ENCODE data around the gene C22orf23. TPM values are rescaled to one million over a fixed set of nuclear protein-coding genes. Genes with fewer than 3 reads are reported as not detected.

Gene C22orf23
- total RNA-seq, 2 donors from 2014 or later, result not detected

- H3K4me3 ChIP-seq, result no peak overlapping the region
- H3K27ac ChIP-seq, result no peak overlapping the region
- TF ChIP-seq CTCF (IDR thresholded peaks at IDR 0.05), result no peak
- intact Hi-C loops (cut with DNase I), result no loop called here
- no peaks in the 10 kb centered on the region for H3K27me3 ChIP-seq
- no peak overlapping the region for H3K9ac ChIP-seq (ENCODE audit: low read depth in 2 of 2, low read length in 2 of 2)
- no peaks in the 10 kb centered on the region for H3K9me3 ChIP-seq
- H3K4me1 ChIP-seq, result no peaks in the 10 kb centered on the region
- no peak for DNase-seq
- peaks cover 4% of the 10 kb centered on the region for H3K36me3 ChIP-seq
Measured at GRCh38 chr22:37943825-37944198, 9.6 kb downstream of the C22orf23 start.

GRCh38 chr22:37943136-37943824 lies 10.1 kb downstream of the C22orf23 start:
- DNase-seq, result no peak
- no peak overlapping the region for H3K27ac ChIP-seq

GRCh38 chr22:37942133-37942532 lies 11.3 kb downstream of the C22orf23 start:
- Histone ChIP-seq H3K36me3 (peaks cover 4% of the 10 kb centered on the region), H3K9ac (ENCODE audit: low read depth in 2 of 2, low read length in 2 of 2) (no peak overlapping the region), H3K27me3 (no peaks in the 10 kb centered on the region), H3K4me1 (no peaks in the 10 kb centered on the region), H3K27ac (no peak overlapping the region), H3K4me3 (no peak overlapping the region), H3K9me3 (no peaks in the 10 kb centered on the region)
- intact Hi-C loops (cut with DNase I), result no loop called here
- DNase-seq, result no peak
- TF ChIP-seq CTCF (IDR thresholded peaks at IDR 0.05), result no peak

More at GRCh38 chr22:37943136-37943824, 10.1 kb downstream of the C22orf23 start:
- intact Hi-C loops (cut with DNase I), result no loop called here
- no peaks in the 10 kb centered on the region for H3K9me3 ChIP-seq
- no peak overlapping the region for H3K9ac ChIP-seq (ENCODE audit: low read depth in 2 of 2, low read length in 2 of 2)
- peaks cover 4% of the 10 kb centered on the region for H3K36me3 ChIP-seq
- TF ChIP-seq CTCF (IDR thresholded peaks at IDR 0.05), result no peak
- H3K4me3 ChIP-seq, result no peak overlapping the region
- no peaks in the 10 kb centered on the region for H3K27me3 ChIP-seq
- no peaks in the 10 kb centered on the region for H3K4me1 ChIP-seq

- no peak for DNase-seq
- H3K9ac ChIP-seq (ENCODE audit: low read depth in 2 of 2, low read length in 2 of 2), result no peak overlapping the region
- no peak overlapping the region for H3K4me3 ChIP-seq
- no peak overlapping the region for H3K27ac ChIP-seq
- no peaks in the 10 kb centered on the region for H3K9me3 ChIP-seq
- no peaks in the 10 kb centered on the region for H3K27me3 ChIP-seq
- no peak for TF ChIP-seq CTCF (IDR thresholded peaks at IDR 0.05)
- peaks cover 4% of the 10 kb centered on the region for H3K36me3 ChIP-seq
- intact Hi-C loops (cut with DNase I), result no loop called here
- H3K4me1 ChIP-seq, result no peaks in the 10 kb centered on the region
Measured at GRCh38 chr22:37940698-37941376, 12.6 kb downstream of the C22orf23 start.

GRCh38 chr22:37933711-37934376 lies 19.6 kb downstream of the C22orf23 start:
- peak; percentile 91 for DNase-seq
- H3K36me3 ChIP-seq, result no peaks in the 10 kb centered on the region
- no peaks in the 10 kb centered on the region for H3K9me3 ChIP-seq
- peaks cover 4% of the 10 kb centered on the region for H3K4me1 ChIP-seq
- H3K4me3 ChIP-seq, result no peak overlapping the region
- TF ChIP-seq CTCF (IDR thresholded peaks at IDR 0.05), result peak; percentile 99
- peak overlapping the region; percentile 57 for H3K27ac ChIP-seq
- intact Hi-C loops (cut with DNase I), result no loop called here
- H3K27me3 ChIP-seq, result no peaks in the 10 kb centered on the region
- peak overlapping the region in 1 of 2 donors; percentile 51 for H3K9ac ChIP-seq (ENCODE audit: low read depth in 2 of 2, low read length in 2 of 2)
